ENCODE data around the gene EPHA8.

EPHA8 gene

GRCh38 chr1:22595108-22595507 lies 31.8 kb downstream of the EPHA8 start:
- DNase-seq: no peak

GRCh38 chr1:22597301-22597965 lies 34.1 kb downstream of the EPHA8 start:
- no peak for DNase-seq

- DNase-seq: no peak
Observed at GRCh38 chr1:22597996-22598395, 34.7 kb downstream of the EPHA8 start.

- DNase-seq: no peak
Observed at GRCh38 chr1:22598736-22599135, 35.4 kb downstream of the EPHA8 start.

- no peak for DNase-seq
Observed at GRCh38 chr1:22600071-22600816, 37.0 kb downstream of the EPHA8 start.

GRCh38 chr1:22600817-22601605 lies 37.7 kb downstream of the EPHA8 start:
- DNase-seq: no peak

- no peak for DNase-seq
Observed at GRCh38 chr1:22601610-22602009, 38.3 kb downstream of the EPHA8 start.

- no peak for DNase-seq
Observed at GRCh38 chr1:22602060-22602740, 38.9 kb downstream of the EPHA8 start.

GRCh38 chr1:22606161-22606560 lies 42.9 kb downstream of the EPHA8 start:
- no peak for DNase-seq

- DNase-seq: no peak
Observed at GRCh38 chr1:22607154-22607553, 43.9 kb downstream of the EPHA8 start.

GRCh38 chr1:22608361-22608760 lies 45.1 kb downstream of the EPHA8 start:
- DNase-seq: no peak

- no peak for DNase-seq
Observed at GRCh38 chr1:22609291-22609690, 46.0 kb downstream of the EPHA8 start.

GRCh38 chr1:22611530-22611947 lies 48.2 kb downstream of the EPHA8 start:
- DNase-seq: no peak

GRCh38 chr1:22612671-22613571 lies 49.6 kb downstream of the EPHA8 start:
- DNase-seq: no peak

- DNase-seq: no peak
Observed at GRCh38 chr1:22613572-22613918, 50.3 kb downstream of the EPHA8 start.

GRCh38 chr1:22613951-22614350 lies 50.7 kb downstream of the EPHA8 start:
- no peak for DNase-seq

- DNase-seq: no peak
Observed at GRCh38 chr1:22615886-22616285, 52.6 kb downstream of the EPHA8 start.

GRCh38 chr1:22616571-22616970 lies 53.3 kb downstream of the EPHA8 start:
- no peak for DNase-seq

GRCh38 chr1:22618056-22618455 lies 54.8 kb downstream of the EPHA8 start:
- no peak for DNase-seq

- DNase-seq: no peak
Observed at GRCh38 chr1:22619252-22619651, 56.0 kb downstream of the EPHA8 start.

GRCh38 chr1:22619798-22620197 lies 56.5 kb downstream of the EPHA8 start:
- DNase-seq: no peak

- no peak for DNase-seq
Observed at GRCh38 chr1:22621761-22622160, 58.5 kb downstream of the EPHA8 start.

Data from CD4-positive, alpha-beta T cell treated with Interleukin-10 for 1 hour (primary cell).